HepG2 (cell line): ENCODE measurements around the gene ACACB. TPM values are rescaled to one million over a fixed set of nuclear protein-coding genes. Genes with fewer than 3 reads are reported as not detected.

Experiments
- ATAC-seq: fragments of 200-7000 bp; cut with Tn5 transposase; 3 replicates; pipeline ENCODE4 v1.9.1; 2020; ENCODE audit warnings: mild to moderate bottlenecking, moderate library complexity
- BruUV-seq: library from RNA; stranded (reverse); fragments of 400-500 nt; replicated peaks from 2 replicates; lab custom pipeline; 2021; lab: Mats Ljungman, UMichigan
- CTCF ChIA-PET: fragments of 300-600 bp; formaldehyde crosslinking; extraction: SDS; loops from one replicate; lab custom pipeline; 2021; ENCODE audit warnings: low total read pairs, inconsistent platforms, low intra/inter-chr PET ratio; lab: Yijun Ruan, JAX
- POLR2A ChIA-PET: fragments of 350-600 bp; sonication (Branson Sonifier 250); formaldehyde crosslinking; loops from one replicate; lab custom pipeline; 2020; ENCODE audit warnings: antibody characterized with exemption, inconsistent platforms; lab: Yijun Ruan, JAX
- DNase-seq: peaks from one replicate; pipeline ENCODE4 v3.0.0-alpha.2; 2015; ENCODE audit warnings: low spot score
- FAIRE-seq: peaks from 3 replicates; lab custom pipeline; 2011; peaks lifted over from hg19 to GRCh38; lab: Jason Lieb, UNC
- H2AFZ ChIP-seq: one replicate; pipeline ENCODE4 v1.6.1; 2011; ENCODE audit warnings: low read length, inconsistent platforms
- H3K27ac ChIP-seq: fragments of 300-600 bp; 3 replicates; pipeline ENCODE4 v1.8.0; 2011; ENCODE audit warnings: mixed run types, mild to moderate bottlenecking, mixed read lengths, low read length, inconsistent platforms; ENCODE audit not compliant: insufficient read depth; ENCODE audit errors: extremely low read length
- H3K27me3 ChIP-seq, 2 experiments: fragments of 200-600 bp in 1 of 2; 2 replicates in 1 of 2; 3 replicates in 1 of 2; pipeline versions ENCODE4 v1.6.0 to v1.8.0; 2011; ENCODE audit warnings: low read length in 2 of 2, mild to moderate bottlenecking in 2 of 2, moderate library complexity in 2 of 2, inconsistent platforms in 1 of 2; ENCODE audit not compliant: insufficient read depth in 2 of 2, control insufficient read depth in 1 of 2
- H3K36me3 ChIP-seq, 2 experiments: fragments of 200-600 bp in 1 of 2; replicated peaks in 1 of 2; 2 replicates in 1 of 2; 3 replicates in 1 of 2; pipeline versions ENCODE4 v1.5.1 to v1.8.0; 2011; ENCODE audit warnings: low read length in 2 of 2, inconsistent platforms in 1 of 2; ENCODE audit not compliant: insufficient read depth in 2 of 2, control insufficient read depth in 1 of 2
- H3K4me1 ChIP-seq: 2 replicates; pipeline ENCODE4 v1.5.1; 2012; ENCODE audit warnings: low read length, inconsistent platforms; ENCODE audit not compliant: insufficient read depth
- H3K4me2 ChIP-seq: 2 replicates; pipeline ENCODE4 v1.6.0; 2011; ENCODE audit warnings: low read depth, low read length, inconsistent platforms
- H3K4me3 ChIP-seq, 3 experiments: fragments of 200-600 bp in 1 of 3; sonication (generic), shearing (Covaris generic) in 1 of 3; replicated peaks in 1 of 3; 2 replicates each; pipeline ENCODE4 v1.5.1; 2011 to 2016; ENCODE audit warnings: low read length in 3 of 3, inconsistent platforms in 2 of 3, low read depth in 2 of 3, mild to moderate bottlenecking in 2 of 3, control low read depth in 1 of 3, mixed read lengths in 1 of 3; ENCODE audit not compliant: insufficient read depth in 1 of 3
- H3K79me2 ChIP-seq: one replicate; pipeline ENCODE4 v1.6.1; 2011; ENCODE audit warnings: low read length, inconsistent platforms; ENCODE audit not compliant: insufficient read depth
- H3K9ac ChIP-seq: 2 replicates; pipeline ENCODE4 v1.6.0; 2011; ENCODE audit warnings: mild to moderate bottlenecking, low read depth, low read length, inconsistent platforms; ENCODE audit not compliant: insufficient read depth
- H3K9me3 ChIP-seq: 2 replicates; pipeline ENCODE4 v1.5.1; 2012; ENCODE audit warnings: mild to moderate bottlenecking, low read length
- H4K20me1 ChIP-seq: 2 replicates; pipeline ENCODE4 v1.6.0; 2011; ENCODE audit warnings: inconsistent platforms, mild to moderate bottlenecking, low read length, moderate library complexity; ENCODE audit not compliant: insufficient read depth
- BRD4 ChIP-seq: sonication (generic); formaldehyde crosslinking; IDR thresholded peaks from 2 replicates; pipeline ENCODE4 v1.4.0; 2020; ENCODE audit warnings: missing genetic modification reagents
- KDM2A ChIP-seq: sonication (generic); formaldehyde crosslinking; IDR thresholded peaks from 2 replicates; pipeline ENCODE4 v1.4.0; 2020; ENCODE audit warnings: low read depth, missing genetic modification reagents, borderline replicate concordance
- KDM6A ChIP-seq: IDR thresholded peaks from 2 replicates; pipeline ENCODE4 v1.6.1; 2016; ENCODE audit warnings: low read depth
- RFX3 ChIP-seq: IDR thresholded peaks from 2 replicates; pipeline ENCODE4 v1.6.1; 2016; ENCODE audit warnings: missing biosample characterization, missing genetic modification reagents
- SMAD3 ChIP-seq: sonication (generic); formaldehyde crosslinking; IDR thresholded peaks from 2 replicates; pipeline ENCODE4 v1.4.0; 2020; ENCODE audit warnings: missing genetic modification reagents
- SMYD3 ChIP-seq: sonication (generic); formaldehyde crosslinking; IDR thresholded peaks from 2 replicates; pipeline ENCODE4 v1.8.1; 2023; ENCODE audit warnings: mild to moderate bottlenecking, missing genetic modification reagents
- TBX2 ChIP-seq: sonication (generic); formaldehyde crosslinking; IDR thresholded peaks from 2 replicates; pipeline ENCODE4 v1.5.0; 2020; ENCODE audit warnings: missing genetic modification reagents, mild to moderate bottlenecking, borderline replicate concordance
- ZC3H4 ChIP-seq: sonication (generic); formaldehyde crosslinking; IDR thresholded peaks from 2 replicates; pipeline ENCODE4 v1.4.0; 2020; ENCODE audit warnings: missing genetic modification reagents, borderline replicate concordance
- ZNF496 ChIP-seq: sonication (generic); formaldehyde crosslinking; IDR thresholded peaks from 2 replicates; pipeline ENCODE4 v1.8.1; 2023; ENCODE audit warnings: mild to moderate bottlenecking, moderate library complexity, missing genetic modification reagents; ENCODE audit not compliant: insufficient replicate concordance
- ZNF563 ChIP-seq: sonication (generic); formaldehyde crosslinking; IDR thresholded peaks from 2 replicates; pipeline ENCODE4 v1.8.0; 2022; ENCODE audit warnings: mild to moderate bottlenecking, moderate library complexity, missing genetic modification reagents
- ZNF841 ChIP-seq: sonication (generic); formaldehyde crosslinking; IDR thresholded peaks from 2 replicates; pipeline ENCODE4 v1.8.1; 2023; ENCODE audit warnings: missing genetic modification reagents, borderline replicate concordance
- WGBS: methylation state at CpG from one replicate; pipeline ENCODE4 v1.1.6; 2017; ENCODE audit warnings: low lambda C conversion rate; 5-methylcytosine and 5-hydroxymethylcytosine counted together
- in situ Hi-C: cut with HindIII; loops from 2 replicates; pipeline ENCODE4 v1.10.0; 2017; ENCODE audit warnings: low pct_unique_long_range_greater_than_20kb; ENCODE audit not compliant: extremely low pct_ligation_motif_present
- intact Hi-C: fragments of 100-400 bp; cut with micrococcal nuclease; formaldehyde crosslinking; loops from one replicate; pipeline ENCODE4 v1.10.0; 2022; ENCODE audit not compliant: unreplicated experiment
- polyA plus RNA-seq, 8 experiments: library from polyadenylated mRNA; depleted of rRNA in 3 of 8; stranded (reverse) in 7 of 8; unstranded in 1 of 8; fragments of >200 nt; fragmentation: Illumina TruSeq in 4 of 8; extraction: Trizol in 4 of 8; gene quantifications; 2 replicates each; pipeline versions ENCODE4 v1.2.1 to v1.2.3, GENCODE V29; 2011 to 2016; ENCODE audit warnings: low read depth in 4 of 8, missing spikeins in 1 of 8, mixed read lengths in 1 of 8; ENCODE audit not compliant: insufficient read depth in 1 of 8
- total RNA-seq, 5 experiments: library from RNA; depleted of rRNA; stranded (reverse); fragments of >200 nt; fragmentation: Illumina TruSeq; extraction: Trizol; gene quantifications; 2 replicates each; pipeline ENCODE4 v1.2.3, GENCODE V29; 2016; ENCODE audit warnings: low read depth in 1 of 5
- TF ChIP-seq, protein P1 (sequence below): sonication (generic); formaldehyde crosslinking; conservative IDR thresholded peaks from 2 replicates; pipeline ENCODE4 v1.4.0; 2020; ENCODE audit warnings: missing genetic modification reagents
- TF ChIP-seq, protein P2 (sequence below): sonication (generic); formaldehyde crosslinking; IDR thresholded peaks from 2 replicates; pipeline ENCODE4 v1.4.0; 2020; ENCODE audit warnings: missing genetic modification reagents
- TF ChIP-seq, protein P3 (sequence below): sonication (generic); formaldehyde crosslinking; IDR thresholded peaks from 2 replicates; pipeline ENCODE4 v1.8.1; 2023; ENCODE audit warnings: mild to moderate bottlenecking, moderate library complexity, missing genetic modification reagents
- TF ChIP-seq, protein P4 (sequence below): sonication (generic); formaldehyde crosslinking; IDR thresholded peaks from 2 replicates; pipeline ENCODE4 v1.4.0; 2020; ENCODE audit warnings: missing genetic modification reagents, borderline replicate concordance

The ACACB gene
- total and polyA plus RNA-seq, 2 of the 13 experiments (the other 11 are each of a cell fraction or from before 2014, with no cell fraction given), result 6.2 to 8.6 TPM

DNA sequence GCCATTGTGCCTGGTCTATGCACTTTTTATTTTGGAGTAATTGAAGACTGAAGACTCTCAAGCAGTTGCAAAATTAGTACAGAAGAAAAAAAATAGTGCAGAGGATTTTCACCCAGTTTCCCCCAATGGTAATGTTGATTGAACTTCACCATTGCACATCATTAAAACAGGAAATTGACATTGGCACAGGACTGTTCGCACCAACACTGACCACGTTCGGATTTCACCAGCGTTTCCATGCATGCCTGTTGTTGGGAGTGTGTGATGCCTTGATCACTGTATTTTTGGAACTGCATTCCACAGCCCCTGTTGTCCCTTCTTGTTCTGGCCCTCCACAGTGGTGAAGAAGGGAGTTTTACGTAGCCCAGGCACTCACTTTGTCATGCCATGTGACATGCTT, 125.5 kb downstream of the ACACB start:
- Histone ChIP-seq H3K27me3 (no peaks in the 10 kb centered on the region), H2AFZ (no peak overlapping the region), H3K4me3 (no peak overlapping the region), H3K79me2 (no peaks in the 10 kb centered on the region), H3K36me3 (peaks cover 6 to 35% of the 10 kb centered on the region in 2 experiments; a peak in 4 of 5 replicates), H3K9me3 (no peaks in the 10 kb centered on the region), H3K4me2 (no peak overlapping the region), H3K27ac (no peak overlapping the region), H4K20me1 (no peaks in the 10 kb centered on the region), H3K9ac (no peak overlapping the region), H3K4me1 (no peaks in the 10 kb centered on the region)
- no TSS peak for BruUV-seq
- TF ChIP-seq ZNF496 (no peak), KDM2A (CRISPR knock-in tag) (no peak), ZNF841 (CRISPR knock-in tag) (no peak), TBX2 (CRISPR knock-in tag) (no peak), ZNF563 (CRISPR knock-in tag) (no peak), SMAD3 (CRISPR knock-in tag) (no peak), SMYD3 (CRISPR knock-in tag) (no peak), KDM6A (no peak), ZC3H4 (CRISPR knock-in tag) (no peak), BRD4 (no peak), RFX3 (CRISPR knock-in tag) (no peak)
- TF ChIP-seq, protein P1, sequence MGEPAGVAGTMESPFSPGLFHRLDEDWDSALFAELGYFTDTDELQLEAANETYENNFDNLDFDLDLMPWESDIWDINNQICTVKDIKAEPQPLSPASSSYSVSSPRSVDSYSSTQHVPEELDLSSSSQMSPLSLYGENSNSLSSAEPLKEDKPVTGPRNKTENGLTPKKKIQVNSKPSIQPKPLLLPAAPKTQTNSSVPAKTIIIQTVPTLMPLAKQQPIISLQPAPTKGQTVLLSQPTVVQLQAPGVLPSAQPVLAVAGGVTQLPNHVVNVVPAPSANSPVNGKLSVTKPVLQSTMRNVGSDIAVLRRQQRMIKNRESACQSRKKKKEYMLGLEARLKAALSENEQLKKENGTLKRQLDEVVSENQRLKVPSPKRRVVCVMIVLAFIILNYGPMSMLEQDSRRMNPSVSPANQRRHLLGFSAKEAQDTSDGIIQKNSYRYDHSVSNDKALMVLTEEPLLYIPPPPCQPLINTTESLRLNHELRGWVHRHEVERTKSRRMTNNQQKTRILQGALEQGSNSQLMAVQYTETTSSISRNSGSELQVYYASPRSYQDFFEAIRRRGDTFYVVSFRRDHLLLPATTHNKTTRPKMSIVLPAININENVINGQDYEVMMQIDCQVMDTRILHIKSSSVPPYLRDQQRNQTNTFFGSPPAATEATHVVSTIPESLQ (CRISPR knock-in tag), result no peak
- TF ChIP-seq, protein P2, sequence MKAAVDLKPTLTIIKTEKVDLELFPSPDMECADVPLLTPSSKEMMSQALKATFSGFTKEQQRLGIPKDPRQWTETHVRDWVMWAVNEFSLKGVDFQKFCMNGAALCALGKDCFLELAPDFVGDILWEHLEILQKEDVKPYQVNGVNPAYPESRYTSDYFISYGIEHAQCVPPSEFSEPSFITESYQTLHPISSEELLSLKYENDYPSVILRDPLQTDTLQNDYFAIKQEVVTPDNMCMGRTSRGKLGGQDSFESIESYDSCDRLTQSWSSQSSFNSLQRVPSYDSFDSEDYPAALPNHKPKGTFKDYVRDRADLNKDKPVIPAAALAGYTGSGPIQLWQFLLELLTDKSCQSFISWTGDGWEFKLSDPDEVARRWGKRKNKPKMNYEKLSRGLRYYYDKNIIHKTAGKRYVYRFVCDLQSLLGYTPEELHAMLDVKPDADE (CRISPR knock-in tag), result no peak
- TF ChIP-seq, protein P3, sequence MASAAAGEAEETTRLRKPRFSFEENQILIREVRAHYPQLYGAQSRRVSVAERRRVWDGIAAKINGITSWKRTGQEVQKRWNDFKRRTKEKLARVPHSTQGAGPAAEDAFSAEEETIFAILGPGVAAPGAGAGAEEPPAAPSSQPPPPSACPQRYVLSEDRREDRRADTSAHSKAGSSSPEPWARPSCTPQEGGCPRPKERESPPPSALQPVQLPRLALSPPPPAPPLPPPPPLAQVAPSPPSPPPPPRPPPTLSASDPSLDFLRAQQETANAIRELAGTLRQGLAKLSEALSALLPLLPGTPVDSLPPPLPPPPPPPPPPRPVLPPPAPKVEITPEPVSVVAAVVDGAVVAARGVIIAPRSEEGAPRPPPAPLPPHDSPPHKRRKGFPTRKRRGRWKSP (CRISPR knock-in tag), result no peak
- TF ChIP-seq, protein P4, sequence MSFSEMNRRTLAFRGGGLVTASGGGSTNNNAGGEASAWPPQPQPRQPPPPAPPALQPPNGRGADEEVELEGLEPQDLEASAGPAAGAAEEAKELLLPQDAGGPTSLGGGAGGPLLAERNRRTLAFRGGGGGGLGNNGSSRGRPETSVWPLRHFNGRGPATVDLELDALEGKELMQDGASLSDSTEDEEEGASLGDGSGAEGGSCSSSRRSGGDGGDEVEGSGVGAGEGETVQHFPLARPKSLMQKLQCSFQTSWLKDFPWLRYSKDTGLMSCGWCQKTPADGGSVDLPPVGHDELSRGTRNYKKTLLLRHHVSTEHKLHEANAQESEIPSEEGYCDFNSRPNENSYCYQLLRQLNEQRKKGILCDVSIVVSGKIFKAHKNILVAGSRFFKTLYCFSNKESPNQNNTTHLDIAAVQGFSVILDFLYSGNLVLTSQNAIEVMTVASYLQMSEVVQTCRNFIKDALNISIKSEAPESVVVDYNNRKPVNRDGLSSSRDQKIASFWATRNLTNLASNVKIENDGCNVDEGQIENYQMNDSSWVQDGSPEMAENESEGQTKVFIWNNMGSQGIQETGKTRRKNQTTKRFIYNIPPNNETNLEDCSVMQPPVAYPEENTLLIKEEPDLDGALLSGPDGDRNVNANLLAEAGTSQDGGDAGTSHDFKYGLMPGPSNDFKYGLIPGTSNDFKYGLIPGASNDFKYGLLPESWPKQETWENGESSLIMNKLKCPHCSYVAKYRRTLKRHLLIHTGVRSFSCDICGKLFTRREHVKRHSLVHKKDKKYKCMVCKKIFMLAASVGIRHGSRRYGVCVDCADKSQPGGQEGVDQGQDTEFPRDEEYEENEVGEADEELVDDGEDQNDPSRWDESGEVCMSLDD (CRISPR knock-in tag), result no peak
- ChIA-PET CTCF (no interaction called here), POLR2A (no interaction called here)
- DNase-seq (no peak), ATAC-seq (no peak), FAIRE-seq (no peak)
- 95% methylated on average over 5 of the region's 5 CpGs for WGBS
- in situ Hi-C loops (loop anchor here (10.0 kb wide), 1 partner anchor 107 kb away; no protein-coding TSS in a partner anchor), intact Hi-C loops (no loop called here)
